ENCODE measurements around the gene PARM1.

Gene PARM1

DNA sequence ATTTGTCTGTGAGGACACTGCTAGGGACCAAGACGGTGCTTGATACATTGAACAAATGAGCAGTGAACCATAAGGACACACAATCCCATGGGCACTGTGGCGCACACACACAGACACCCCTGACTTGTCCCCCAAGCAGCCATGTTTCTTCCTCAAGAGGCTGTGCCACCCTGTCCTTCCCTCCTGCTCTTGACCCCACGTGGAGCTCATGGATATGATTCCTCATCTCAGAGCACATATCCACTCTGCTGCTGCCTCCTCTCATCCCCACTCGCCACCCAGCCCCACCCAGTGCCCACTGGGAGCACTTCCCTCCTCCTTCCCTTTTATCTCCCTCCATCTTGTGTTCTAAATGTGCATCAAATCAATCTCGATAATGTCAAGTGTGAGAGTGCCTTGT is 102.4 kb downstream of the PARM1 start:
- DNase-seq = no peak

DNA sequence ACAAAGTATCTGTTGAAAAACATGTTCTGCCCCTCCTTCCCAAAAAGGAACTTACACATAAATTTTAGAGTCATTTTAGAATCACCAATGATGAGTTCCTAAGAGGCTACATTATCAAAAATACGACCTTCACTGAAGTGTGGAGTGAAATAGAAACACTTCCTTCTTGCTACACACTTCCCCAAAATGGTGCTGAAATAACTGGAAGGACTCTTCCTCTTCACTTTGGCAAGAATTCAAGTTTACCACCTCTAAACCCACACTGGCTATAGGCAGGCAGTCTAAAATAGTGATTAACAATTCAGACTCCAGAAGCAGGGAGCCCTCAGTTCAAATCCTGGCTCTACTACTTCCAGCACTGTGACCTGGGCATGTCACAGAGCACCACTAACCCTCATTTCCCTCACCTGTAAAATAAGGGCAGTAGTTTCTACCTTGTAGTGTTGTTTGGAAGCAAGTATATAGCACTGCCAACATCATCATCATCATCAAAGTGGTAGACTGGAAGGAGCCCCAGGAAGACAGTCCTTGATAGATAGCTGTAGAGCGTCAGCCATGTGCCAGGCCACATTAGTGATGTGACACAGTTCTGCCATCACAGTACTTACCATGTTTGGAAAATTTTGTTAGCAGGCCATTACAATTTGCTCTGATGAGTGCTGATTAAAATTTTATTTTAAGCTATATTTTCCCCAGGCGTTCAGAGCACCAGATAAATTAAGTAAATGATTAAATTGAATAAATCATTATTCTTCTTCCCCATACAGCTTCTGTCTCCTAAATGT is 103.3 kb downstream of the PARM1 start:
- peak; percentile 63 to 80 for DNase-seq

DNA sequence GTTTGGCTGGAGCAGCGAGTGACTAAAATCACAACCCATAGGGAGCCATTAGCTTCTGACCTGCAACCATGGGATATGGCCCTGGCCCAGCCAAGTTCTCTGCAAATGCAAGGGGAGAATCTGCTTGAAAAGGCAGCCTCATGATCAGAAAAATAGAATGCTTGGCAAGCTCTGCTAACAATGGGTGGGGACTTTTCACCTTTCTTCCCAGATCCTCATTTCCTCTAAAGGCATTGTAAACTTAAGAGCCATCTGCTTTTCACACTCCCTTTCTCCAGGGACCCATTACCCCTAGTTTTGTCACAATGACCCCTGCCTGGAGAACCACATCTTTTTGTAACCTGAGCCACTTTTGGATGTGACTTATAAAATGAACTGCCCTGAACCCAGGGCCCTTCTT is 104.3 kb downstream of the PARM1 start:
- DNase-seq = no peak

DNA sequence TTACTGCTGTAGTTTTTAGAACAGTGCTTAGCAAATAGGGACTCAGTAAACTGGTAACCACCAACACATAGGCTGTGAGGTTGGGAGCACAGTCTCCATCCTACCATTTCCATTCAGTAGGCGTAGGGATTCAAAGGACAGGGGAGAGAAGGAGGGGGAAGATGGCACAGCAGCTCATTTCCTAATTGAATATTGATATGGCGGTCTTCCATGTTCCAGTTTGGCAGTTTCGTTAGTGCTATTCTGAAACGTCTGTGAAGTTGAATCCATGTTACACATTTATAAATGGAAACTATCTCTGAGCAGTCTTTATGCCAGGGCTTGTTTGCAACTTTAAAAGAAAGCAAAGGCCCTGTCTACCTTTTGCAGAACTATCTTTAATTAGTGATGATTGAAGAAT is 105.5 kb downstream of the PARM1 start:
- no peak for DNase-seq

DNA sequence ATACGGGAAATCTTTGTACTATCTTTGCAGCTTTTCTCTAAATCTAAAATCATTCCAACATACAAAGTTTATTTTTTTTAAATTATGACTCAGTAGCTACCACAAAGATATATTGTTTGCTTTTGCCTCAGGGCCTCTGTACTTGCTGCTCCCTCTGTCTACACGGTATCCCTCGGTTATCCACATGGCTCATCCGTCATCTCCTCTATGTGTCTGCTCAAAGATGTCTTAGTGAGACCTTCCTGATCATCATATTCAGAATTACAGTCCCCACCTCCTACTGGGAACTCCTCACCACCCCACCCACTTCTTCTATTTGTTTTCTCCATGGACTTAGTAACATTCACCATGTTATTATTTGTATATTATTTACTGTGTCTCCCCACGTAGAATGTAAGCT is 107.8 kb downstream of the PARM1 start:
- no peak for DNase-seq

DNA sequence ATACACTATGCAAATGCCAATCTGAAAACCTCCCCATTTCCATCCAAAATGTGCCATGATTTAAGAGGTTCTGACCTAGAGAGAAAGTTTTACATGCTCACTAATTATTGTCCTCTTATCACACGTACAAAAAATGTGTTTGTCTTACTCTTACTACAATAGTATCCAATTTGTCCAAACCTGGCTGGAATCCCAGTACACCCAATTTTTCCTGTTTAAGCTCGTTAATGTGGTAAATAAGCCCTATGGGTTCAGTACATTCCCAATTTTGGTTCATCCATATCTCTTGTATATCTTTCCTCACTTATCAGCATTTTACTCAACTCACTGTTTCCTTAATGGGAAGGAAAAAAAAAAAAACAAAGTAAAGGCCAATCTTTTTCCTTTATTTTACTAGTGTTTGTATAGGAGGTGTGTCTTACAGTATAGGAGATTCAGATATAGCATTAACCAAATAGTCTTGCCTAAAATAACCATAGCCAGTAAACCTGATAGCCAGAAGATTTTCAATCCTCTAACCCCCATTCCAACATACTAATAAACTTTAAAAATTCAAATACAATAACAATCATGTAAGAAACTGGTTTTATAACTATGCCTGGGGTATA is 109.8 kb downstream of the PARM1 start:
- DNase-seq = no peak

DNA sequence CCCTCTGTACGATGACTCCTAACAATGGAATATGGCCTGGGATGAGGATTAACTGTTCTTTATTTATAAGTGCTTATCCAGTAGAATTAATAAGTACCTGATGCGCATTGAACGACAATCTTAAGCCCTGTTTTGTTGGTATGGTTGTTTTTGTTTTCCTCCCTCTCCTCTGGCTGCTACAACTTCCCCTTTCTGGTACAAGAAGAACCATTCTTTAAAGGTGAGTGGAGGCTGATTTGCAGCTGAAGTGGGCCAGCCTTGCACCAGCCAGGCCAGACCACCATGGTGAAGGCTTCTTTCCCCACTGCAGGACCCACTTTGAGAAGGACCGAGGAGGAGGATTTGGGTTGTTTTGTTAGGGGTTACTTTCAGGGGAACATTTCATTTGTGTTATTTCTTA is 113.3 kb downstream of the PARM1 start:
- DNase-seq = no peak

DNA sequence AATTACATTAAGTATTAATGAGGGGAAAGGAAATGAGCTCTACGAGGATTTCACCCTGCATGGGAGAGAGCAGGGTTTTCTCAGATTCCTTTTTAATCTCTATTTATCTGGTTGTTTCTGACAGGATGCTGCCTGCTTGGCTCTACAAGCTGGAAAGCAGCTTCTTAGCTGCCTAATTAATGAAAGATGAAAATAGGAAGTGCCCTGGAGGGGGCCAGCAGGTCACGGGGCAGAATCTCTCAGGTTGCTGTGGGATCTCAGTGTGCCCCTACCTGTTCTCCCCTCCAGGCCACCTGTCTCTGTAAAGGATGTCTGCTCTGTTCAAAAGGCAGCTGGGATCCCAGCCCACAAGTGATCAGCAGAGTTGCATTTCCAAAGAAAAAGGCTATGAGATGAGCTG is 113.7 kb downstream of the PARM1 start:
- no peak for DNase-seq

DNA sequence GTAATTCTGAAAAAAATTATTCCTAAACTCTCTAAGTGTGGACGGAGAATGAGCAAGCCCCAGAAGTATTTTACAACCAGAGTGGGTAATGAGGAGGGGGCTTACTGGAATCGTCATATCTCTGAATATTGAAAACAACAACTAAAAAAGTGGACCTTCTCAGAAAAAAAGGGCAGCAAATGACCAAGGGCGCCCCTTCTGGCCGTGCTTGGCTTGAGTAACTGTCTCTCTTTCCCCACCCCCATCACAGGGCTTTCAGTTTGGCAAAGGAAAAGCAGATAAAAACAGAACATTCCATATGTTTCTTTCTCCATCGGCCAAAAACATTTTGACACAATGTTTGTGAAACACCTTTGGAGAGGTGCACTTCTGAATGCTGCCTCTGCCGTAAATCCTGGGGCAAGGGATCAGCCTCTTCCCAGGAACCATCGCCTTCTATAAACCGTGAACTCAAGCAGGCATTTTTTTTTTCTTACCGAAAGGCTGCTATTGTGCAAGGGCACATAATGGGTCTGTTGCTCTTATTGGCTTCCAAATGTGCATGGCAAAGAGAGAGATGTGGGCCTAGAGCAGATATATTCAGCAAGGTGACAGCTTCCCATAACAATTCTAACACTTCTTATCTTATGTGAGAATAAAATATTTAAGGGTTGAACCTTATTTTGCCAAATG is 115.4 kb downstream of the PARM1 start:
- DNase-seq = no peak

DNA sequence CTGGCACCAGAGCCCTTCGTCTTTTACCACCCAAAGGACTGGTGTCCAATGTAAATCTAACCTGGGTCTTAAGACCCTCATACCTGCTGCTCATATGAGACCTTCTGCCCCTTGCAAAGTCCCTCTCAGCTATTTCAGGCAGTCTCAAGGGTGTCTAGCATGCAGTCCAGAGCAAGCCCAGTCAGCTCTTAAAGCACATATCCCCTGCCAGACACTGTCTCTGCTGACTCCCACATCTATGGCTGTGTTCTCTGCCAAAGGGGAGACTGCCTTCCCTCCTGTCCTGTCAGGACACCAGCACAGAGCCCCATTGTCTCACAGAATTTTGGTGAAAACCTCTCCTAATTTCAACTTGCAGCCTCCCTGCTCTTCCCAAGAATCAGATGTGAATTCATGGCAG is 118.5 kb downstream of the PARM1 start:
- DNase-seq = no peak

DNA sequence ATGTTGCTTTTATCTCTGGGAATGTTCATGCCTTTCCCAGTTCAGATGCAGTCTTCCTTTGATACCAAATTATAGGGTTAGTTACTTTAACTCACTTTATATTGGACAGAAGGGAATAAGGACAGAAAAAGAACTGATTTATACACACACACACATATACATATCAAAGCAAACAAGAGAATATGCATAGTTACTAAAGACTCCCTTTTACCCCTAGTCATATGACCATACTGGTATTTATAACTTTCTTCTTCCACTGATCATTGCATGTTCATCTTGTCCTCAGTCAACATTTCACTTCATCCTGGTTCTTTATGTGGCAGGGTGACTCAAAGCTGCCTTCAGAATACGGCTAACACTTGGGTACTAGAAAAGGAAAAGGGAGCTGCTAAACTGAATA is 120.4 kb downstream of the PARM1 start:
- no peak for DNase-seq

DNA sequence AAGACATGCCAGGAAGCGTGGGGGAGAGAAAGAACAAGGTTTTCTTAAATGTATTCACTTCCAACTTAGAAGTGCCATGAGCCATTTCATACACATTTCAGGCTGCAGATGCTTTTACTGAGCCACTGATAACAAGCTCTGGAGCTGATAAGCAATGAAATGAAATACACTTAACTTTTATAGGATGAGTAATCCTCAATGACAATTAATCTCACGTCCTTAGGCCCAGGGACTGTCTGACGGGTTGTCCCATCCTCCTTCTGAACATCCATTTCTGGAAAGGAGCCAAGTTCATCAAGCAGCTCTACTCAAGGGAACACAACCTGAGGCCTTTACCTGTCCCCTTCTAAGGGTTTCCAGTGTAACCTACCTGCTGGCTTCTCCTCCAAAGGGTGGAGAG is 121.2 kb downstream of the PARM1 start:
- no peak for DNase-seq

DNA sequence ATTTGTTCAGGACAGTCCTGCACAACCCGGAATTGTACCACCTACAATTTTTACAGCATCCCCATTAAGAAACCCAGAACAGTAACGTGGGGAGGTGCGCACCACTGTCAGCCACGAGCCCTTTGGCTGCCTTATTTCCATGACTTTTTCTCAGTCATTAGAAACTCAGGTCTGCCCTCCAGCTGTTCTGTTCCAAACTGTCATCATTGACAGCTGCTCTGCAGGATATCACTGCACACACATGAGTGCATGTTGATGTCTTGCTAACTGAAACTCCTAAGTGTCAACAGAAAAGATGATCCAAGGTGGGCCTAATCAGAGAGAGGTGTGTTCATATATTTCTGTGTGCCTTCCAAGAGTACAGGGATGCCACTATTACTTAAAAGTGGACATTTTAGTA is 123.4 kb downstream of the PARM1 start:
- no peak for DNase-seq

DNA sequence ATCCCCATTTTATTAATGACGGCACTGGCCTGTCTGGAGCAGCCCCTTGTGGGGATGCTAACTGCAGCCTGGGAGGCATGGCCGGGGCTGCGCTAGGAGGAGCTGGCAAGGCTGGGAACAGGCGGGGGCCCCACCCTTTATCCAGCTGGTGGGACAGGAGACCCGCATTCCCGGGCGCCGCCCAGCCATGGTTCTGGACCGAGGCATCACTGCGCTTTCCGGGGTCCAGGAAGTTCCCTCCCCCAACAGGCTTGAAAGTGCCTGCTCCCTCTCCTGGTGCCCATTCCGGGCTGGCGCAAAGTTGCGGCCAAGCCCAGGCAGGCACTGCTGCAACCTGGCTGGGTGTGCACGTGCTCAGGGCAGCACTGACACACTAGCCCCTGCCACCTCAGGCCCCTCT is 124.5 kb downstream of the PARM1 start:
- no peak for DNase-seq

DNA sequence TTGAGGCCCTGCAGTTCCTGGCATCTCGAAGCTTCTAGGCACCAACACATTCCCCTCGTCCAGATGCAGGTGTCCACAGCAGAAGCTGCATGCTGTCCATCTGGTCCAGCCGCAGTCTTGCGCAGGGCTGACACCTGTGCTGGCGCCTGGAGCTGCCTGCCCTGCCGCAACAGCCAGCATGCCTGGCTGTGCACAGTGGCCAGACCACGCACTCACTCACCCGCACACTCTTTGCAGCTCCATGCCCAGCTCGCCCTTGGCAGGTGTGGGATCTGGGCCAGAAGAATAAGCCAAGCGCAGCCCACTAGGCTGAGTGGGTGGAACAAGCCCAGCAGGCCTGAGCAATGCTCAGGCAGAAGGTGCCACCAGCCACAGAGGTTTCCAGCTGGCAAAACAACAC is 125.6 kb downstream of the PARM1 start:
- DNase-seq = no peak

DNA sequence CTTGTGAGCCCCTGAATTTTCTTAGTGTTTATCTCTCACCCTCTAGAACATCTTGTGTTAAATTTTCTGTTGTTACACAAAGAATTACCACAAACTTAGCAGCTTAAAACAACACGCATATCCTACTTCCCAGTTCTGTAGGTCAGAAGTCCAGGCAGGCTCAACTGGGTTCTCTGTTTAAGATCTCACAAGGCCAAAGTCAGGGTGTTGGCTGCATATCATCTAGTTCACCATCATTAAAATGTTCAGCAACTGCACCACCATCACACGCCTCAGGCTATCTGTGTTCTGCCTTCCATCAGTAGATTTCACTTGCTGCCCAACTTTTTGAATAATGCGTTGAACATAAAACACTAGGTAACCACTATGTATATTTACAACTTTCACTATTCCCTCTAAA is 130.5 kb downstream of the PARM1 start:
- no peak for DNase-seq

DNA sequence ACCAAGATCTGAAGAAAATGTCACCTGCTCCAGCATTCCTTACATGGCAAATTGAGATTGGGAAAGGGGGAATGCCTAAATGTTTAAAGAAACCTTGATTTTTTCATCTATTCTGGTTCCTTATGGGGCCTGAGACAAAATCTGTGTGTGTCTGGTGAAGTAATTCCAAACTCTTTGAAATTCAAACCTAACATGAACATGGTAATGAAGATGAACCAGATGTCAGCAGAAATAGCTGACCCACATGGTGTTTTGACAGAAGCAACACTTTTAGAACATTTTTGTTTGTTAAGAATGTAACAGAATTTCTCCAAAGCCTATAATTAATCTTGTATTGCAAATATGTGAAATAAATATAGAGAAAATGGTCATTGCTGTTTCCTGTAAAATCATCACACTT is 133.0 kb downstream of the PARM1 start:
- DNase-seq = no peak

DNA sequence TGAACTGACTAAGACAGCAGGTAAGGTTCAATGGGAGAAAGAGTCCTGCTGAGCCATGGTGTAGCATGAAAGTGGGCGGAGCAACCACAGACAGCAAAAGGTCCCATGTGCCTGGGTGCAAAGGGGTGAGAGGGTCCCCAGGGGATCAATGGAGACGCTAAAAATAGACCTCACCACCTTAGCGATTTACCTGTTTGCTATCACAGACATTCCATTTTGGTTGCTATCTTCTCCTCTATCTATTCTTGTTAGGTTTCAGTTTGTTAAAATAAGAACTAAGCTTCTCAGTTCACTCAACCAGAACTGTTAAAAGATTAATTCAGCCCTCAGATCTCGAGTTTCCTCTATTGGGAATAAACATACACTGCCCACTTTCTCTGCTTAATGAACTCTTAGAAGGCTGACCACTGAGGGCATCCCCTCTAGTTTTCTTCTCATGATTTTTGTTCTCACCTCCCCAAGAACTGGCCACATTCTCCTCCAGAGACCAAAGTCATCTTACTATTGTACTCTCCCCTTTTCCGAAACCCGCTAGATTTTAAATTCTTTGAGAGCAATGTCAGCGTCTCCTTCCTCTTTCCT is 136.7 kb downstream of the PARM1 start:
- no peak for DNase-seq

DNA sequence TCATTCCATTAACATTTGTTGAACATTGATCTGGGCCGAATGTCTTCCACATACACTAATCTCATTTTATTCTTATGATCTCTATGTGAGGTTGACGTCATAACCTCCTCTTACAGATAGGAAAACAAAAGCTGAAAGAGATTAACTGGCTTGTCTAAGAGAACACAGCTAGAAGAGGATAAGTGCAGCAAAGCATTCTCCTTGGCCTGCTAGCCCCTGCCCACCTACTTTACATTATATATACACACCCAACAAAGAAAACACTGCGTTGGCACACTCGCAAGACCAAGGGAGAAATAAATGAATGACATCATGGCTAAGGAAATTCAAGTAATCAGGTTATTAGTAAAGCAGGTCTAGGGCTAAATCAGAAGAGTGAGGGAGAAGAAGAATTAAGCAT is 138.4 kb downstream of the PARM1 start:
- no peak for DNase-seq

DNA sequence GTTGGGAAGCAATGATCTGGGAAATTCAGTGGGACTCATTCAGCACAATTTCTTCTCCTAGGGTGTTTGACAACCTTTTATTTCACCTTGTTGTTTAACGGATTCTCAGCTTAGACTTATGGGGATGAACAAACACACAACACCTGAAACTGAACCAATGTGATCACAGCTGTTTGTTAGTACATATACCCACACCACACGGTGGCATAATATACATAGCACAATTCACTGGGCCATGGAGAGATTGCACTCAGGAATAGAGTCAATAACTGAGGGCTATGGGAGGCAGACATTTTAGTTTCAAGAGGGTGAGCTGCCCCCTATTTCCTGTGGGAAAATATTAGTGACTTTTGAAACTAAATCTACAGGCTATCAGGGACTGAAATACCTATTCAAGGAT is 148.0 kb downstream of the PARM1 start:
- DNase-seq = no peak

DNA sequence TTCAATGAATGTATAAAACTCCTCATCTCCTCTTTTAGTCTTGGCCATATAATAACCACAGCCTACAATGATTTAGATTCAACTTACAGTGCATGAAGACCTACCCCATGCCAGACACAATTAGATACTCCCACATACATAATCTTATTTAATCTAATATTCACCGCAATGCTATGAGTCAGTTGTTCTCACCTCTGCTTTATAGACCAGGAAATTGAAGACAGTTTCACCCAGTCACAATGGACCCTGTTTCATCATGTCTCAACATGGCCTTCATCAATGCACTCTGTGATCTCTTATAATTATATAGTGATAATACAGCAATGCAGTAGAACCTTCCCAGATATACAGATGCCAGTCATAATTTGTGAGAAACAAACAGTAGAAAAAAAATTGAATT is 148.6 kb downstream of the PARM1 start:
- no peak for DNase-seq

DNA sequence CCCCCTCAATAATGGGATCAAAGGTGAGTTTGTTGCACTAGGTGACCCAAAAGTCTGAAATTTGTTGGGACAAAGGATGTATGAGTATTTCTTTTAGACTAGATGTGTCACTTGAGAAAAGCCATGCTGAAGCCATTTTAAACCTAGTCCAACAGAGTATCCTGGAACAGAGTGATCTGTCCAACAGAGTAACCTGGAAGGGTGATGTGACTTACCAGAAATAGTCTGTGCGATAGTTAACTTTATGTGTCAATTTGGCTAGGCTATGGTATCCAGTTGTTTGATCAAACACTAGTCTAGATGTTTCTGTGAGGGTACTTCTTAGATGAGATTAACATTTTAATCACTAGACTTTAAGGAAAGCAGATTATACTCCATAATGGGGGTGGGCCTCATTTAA is 154.5 kb downstream of the PARM1 start:
- no peak for DNase-seq

DNA sequence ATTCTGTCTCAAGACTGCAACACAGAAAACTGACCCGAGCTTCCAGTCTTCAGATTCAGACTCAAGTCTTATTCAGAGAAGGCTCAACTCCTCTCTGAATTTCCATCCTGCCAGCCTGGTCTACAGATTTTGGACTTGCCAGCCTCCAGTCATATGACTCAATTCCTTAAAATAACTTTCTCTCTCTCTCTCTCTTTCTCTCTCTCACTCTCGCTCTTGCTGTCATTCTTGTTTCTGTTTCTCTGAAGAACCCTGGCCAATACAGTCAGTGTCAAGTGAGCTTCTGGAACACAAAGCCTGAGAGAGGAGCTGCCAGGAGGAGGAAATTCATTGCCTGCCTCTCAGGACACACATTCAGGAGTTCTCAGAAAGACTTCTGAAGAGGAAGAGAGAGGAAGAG is 154.9 kb downstream of the PARM1 start:
- DNase-seq = no peak

DNA sequence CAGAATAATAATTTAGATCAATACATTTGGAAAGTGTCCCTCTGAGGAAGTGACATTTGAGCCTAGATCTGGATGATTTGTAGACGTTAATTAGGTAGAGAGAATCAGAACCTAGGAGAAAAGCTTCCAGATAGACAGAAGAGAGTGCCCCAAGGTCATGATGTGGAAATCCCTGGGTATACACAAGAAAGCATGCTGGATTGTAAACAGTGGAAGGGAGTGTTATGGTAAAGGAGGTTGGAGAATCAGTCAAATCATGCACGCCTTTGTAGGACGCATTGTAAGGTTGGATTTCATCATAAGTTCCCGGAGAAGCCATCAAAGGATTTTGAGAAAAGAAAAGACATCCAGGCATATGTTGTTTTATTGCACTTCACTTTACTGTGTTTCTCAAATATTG is 156.3 kb downstream of the PARM1 start:
- no peak for DNase-seq
